NOMO-1 (cell line): ENCODE results near the gene CELF4.
A peak's percentile ranks its signal among the peaks of the same experiment; 100 is the strongest.

Source experiments
- DNase-seq, 2 experiments: peaks; one replicate each; lab custom pipeline; 2025; ENCODE audit not compliant: unreplicated experiment in 2 of 2; lab: John Stamatoyannopoulos, UW

CELF4 gene

DNA sequence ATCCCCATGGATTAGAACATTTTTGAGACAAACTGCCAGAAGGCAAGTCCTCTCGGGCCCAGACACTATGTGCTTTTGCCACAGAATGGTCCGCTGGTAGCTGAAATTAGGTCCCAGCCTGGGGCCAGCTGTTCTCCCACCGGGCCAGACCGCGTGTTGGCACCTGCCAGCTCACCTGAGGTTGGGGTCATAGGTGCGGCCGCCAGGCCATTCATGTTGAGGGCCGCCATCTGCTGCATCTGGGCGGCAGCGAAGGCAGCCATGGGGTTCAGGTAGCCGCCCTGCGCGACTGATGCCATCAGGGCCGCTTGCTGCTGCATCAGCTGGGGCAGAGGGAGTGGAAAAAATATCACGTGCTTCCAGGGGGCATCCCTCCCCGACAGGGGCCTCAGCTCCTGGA is 292.8 kb downstream of the CELF4 start:
- no peak for DNase-seq

DNA sequence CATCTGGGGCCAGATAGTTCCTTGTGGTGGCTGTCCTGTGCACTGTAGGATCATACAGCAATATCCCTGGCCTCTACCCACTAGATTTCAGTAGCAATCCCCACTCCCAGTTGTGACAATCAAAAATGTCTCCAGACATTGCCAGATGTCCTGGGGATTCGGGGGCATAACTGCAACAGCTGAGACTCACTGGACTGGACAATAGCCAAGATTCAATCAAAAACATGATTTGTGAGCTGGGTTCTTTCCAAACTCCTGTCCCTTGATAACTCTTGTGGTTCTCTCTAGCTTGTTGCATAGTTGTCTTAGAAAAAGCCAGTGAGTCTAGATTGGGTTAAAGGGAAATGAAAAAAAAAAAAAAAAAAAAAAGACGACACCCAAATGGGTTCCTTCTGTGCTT is 293.4 kb downstream of the CELF4 start:
- DNase-seq = no peak

DNA sequence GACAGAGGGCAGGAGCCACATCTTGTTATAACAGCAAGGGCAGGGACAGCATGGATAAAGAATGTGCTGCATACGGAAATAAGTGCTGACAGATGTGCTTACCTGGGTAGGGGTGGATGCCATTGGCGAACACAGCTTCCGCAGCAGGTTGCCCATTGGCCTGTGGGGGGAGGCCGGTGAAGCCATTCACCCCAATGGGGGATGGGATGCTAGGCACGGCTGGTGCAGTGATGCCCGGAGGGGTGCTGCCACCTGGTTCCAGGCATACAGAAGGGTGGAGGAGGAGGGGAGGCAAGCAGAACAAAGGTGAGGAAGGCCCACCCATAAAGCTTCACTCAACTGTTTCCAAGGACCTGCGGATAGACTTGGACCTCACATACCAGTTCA is 294.9 kb downstream of the CELF4 start:
- DNase-seq = no peak

DNA sequence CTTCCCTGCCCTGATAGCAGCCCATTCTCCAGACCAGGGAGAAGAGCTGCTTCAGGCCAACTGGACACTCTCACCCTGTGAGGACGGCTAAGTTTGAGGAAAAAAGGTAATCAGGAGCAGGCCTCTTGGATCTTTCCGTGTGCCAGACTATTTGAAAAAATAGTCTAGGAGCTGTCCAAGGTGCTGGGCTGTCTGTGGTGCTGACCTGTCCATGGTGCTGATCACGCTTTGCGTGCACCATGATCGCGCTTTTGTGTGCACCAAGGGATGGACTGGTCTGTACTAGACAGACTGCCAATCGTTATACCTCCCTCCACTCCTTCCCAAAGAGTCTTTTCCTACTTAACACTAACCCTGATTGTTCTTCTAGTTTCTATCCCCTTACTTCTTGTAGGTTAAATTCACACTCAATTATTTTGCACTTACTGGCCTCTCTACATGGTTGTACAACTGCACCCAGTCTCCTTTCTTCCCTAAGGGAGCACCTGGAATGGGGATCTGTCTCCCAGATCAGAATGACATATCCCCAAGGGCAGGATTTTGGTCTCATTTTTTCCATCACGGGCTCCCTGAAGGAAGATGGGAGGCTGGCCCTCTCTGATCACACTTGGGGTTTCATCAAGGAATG is 295.4 kb downstream of the CELF4 start:
- DNase-seq = peak; percentile 3 to 16

DNA sequence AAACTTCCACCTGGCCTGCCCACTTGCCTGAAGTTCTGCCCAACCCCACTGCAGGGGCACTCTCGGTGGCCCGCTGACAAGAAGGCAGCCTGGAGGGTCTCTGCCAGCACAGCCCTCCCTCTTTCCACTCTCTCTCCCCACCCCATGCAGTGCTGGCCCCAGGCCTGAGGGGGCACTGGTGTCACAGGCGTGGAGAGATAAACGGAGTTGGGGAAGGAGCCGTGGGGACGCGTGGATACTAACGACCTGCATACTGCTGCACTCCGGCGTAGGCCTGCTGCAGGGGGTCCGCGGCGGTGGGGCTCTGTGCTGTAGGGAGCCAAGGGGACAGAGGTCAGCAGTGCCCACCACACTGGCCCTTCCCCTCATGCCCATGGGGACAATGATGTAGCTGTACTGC is 299.3 kb downstream of the CELF4 start:
- no peak for DNase-seq

DNA sequence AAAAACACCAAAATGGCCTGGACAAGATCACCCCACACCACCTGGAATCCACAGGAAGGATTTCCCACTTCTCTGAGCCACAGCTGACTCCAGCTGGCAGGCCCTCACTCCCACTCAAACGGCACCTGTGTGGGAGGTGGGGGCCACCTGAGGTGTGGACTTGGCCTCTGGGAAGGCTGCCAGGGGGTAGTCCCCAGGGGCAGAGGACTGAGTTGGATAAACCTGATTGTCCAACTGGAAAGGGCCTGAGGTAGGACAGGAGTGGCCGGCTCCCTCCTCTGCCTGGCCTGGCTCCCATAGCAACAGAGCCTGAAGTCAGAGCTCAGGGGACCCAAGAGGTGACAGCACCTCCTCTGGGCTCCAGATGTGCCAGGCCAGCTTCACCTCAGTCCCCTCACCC is 300.2 kb downstream of the CELF4 start:
- no peak for DNase-seq

DNA sequence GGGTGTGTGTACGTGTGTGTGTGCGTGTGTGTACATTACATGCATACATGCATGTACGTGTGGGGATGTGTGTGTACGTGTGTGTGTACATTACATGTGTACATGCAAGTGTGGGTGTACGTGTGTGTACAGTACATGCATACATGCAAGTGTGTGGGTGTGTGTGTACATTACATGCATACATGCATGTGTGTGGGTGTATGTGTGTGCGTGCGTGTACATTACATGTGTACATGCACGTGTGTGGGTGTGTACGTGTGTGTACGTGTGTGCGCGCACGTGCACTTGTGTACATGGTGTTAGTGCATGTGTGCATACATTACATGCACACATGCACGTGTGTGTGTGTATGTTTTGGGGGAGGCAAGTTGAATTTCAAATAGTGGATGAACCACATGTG is 300.6 kb downstream of the CELF4 start:
- no peak for DNase-seq

DNA sequence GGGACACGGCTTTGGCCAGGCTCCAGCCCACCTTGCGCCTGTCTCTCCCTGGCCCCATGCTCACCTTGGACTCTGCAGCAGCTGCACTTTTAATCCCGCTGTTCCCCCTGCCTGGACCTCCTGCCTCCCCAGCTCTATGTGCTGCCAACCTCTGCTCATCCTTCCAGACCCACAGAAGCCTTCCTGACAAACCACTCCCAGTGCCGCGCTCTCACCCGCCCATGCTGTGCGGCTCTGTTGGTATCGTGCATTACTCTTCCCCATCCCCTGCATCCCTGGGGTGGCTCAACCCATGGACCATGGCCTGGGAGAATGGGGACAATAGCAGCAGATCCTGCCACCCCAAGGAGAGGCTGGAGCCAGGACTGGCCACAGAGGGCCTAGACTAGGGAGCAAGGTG is 303.6 kb downstream of the CELF4 start:
- no peak for DNase-seq

DNA sequence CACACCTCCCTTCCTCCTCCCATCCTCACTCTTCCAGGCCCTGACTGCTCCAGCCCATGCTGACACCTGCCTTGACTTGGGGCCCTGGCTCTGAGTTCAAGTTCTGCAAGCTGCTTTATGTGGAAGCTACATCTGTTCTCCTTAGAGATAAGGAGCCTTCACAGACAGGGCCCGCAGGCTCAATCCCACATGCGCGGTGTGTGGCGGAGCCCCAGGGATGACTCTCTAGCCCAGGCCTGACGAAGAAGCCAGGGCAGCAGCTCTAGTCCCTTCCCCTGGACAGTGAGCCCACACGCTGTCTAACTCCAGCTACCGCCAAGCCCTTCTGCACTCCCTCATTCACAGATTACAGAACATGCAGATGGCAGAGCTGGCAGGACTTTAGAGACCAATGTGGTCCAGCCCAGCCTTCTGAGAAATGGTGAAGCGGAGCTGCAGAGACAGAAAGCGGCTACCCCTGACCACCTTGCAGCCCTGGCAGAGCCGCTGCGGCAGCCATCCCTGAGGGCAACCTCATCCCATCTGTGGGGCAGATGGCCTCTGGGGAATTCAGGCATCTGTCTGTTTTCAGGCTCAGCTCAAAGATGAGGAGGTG is 304.3 kb downstream of the CELF4 start:
- no peak for DNase-seq

DNA sequence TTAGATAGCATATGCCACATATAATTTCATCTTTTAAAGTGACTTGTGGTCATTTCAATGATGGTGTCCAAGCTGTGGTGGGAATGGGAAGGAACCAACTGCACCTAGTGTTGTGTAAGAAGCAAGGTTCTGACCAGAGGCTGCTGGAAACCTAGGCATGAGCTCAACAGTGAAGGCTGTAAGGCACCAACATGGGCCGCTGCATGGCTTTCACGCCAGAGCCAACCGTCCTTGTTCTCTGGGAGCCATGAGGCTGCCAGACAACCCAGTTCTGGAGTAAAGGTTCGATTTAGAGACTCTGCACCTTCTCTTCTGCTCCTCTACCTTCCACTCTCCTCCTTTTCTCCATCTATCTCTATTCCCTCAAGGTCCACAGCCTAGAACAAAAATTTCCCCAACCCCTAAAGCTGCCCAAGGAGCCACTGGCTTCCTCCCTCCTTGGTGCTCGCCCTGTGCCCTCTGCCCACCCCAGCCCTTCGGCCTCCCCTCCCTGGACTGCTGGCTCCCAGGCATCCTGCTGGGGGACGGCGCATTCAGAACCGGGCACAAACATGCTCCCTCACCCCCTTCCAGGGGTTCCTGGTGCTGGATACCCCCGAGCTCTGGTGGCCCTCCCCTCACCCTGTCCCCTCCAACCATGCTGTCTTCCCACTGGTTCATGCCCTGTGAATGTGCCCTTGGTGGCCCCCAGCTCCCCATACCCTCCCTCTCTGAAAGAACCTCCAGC is 305.1 kb downstream of the CELF4 start:
- DNase-seq = no peak

DNA sequence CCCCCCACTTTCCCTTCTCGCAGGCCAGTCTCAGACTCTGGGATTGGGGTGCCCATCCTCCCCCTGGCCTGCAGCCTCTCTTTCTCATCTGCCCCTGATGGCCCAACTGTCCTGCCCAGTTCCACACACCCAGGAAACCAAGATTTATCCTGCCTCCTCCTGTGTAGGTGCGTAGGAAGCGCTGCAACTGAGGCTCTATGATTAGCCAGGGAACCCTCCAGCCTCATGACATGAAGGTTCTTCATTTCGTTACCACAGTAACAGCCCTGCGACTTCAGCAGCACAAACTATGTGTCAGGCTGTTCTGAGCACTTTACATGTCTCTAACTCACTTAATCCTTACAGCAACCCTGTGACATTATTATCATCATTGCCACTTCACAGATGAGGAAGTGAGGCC is 305.9 kb downstream of the CELF4 start:
- no peak for DNase-seq

DNA sequence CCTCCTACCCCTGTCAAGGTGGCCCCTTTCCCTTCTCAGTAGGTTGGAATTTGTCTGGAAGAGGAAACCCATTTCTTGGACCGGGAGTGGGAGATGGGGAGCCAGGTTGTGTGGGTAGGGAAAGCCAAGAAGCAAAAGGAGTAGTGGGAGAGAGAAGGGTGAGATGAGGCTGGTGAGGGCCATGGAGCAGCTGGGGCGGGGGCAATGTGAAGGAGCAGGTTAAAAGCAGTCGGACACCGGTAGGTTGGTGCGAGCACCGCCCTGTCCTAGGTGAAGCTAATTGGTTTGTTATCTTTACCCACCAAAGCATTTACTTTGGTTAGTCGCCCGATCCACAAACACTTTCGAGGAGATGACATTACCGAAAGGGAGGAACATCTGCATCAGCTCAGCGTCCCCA is 306.8 kb downstream of the CELF4 start:
- DNase-seq = no peak

DNA sequence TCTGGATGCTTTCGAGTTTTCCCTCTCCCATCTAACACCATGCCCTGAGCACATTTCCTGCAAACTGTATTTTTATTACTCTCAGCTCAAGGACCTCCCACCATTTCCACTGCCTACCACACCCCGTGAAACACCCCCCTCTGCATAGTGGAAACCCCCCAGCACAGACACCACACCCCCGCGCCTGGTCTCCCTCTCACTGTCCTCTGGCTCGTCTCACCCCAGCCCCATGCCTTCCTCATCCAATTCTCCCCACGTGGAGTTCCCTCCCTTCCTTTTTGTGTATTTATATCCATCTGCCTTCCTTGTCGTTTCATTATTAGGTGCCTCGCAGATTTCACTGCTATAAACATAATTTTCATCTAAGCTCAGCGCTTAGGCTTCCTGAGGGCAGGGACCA is 307.5 kb downstream of the CELF4 start:
- DNase-seq = no peak

DNA sequence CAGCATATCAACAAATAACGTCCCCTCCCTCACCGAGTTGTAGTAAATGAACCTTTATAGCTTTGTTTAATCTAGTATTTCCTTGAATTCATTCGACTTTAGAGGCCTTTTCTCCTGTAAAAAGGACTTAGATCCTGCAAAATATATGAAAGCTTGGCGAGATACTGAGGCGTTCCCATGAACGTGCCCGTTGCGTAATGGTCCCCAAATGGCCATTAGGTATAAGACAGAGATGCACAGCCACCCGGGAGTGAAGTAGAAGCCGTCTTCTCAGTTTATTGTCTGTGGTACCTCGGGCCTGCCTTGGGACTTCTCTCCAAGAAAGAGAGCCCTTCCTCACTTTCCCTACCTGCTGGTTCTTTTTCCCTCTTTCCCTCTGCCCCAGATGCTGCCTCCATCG is 310.6 kb downstream of the CELF4 start:
- no peak for DNase-seq

DNA sequence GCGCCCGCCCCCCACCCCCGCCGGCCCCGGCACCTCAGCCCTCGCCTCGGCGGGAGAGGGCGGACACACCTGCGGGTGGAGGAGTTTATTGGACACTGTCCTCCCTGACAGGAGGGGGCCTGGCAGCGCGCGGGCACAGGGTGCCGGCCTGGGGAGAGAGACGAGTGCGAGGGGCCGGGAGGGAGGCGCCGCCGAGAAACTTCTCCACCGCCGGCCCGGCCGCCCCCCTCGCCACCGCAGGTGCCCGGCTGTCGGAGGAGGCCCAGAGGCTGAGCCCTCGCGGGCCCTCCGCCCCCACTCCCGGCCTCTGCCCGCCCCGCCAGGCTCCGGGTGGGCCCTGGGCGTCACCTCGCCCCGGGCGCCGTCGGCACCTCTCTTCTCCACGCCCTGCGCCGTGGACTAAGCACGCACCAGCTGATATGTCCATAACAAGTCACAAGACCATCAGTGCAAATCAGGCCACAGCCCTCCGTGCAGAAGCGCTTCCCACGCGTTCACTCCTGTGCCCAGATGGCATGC is 311.3 kb downstream of the CELF4 start:
- no peak for DNase-seq

DNA sequence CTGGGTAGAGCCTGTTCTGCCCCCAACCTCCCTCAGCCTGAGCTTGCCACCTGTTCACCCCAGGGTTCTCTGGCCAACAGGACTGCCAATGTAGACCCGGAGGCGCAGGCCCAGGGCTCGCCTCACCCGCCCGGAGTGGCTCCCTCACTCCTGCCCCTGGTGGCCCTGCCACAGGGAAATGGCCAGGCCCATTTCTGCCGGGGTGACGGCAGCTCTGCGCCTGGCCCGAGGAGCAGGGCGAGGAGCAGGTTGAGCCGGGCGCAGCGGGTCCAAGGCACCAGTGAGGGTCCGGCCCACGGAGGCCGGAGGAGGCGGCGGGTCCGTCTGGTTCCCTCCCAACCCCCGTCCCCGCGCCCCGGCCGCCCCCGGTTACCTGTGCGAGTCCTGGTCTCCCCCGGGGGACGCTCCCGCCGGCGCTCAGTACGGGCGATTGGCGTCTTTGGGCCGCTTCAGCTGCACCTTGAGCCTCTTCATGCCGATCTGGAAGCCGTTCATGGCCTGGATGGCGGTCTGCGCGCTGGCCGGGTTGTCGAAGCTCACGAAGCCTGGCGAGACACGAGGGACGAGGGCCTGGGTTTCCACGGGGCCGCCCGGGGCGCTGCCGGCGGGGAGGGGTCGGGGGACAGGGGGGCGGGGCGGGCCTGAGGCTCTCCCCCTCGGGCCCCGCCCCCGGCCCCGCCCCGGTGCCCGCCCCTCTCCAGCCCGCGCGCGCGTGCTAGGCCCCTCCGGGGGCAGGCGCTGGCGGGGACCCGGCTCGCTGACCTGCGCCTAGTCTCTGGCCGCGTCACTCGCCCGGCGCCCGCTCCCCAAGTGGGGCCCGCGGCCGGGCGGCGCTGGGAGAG is 312.0 kb downstream of the CELF4 start:
- no peak for DNase-seq

DNA sequence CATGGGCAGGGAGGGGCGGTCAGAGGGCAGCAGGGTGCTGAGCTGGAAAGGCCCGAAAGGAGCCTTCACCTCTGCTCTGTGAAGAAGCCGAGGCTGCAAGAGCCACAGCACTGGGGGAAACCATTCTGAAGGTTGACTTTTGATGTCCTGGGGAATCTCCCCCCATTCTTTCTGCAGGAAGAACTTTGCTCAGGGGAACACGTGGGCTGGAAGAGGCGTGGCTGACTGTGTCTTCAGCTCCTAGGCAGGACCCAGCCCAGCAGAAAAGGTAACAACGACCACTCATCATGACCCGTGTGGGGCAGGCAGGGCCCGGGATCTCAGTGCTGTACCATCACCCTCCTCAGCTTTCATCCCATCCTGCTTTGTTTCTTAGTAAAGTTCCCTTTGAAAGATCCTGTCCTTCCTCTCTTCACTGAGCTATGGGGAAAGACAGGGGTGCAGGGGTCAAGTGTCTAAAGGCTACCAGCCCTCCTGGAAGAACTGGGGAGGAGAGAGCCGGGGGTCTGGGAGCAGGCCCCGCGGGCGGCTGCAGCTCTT is 312.7 kb downstream of the CELF4 start:
- no peak for DNase-seq

DNA sequence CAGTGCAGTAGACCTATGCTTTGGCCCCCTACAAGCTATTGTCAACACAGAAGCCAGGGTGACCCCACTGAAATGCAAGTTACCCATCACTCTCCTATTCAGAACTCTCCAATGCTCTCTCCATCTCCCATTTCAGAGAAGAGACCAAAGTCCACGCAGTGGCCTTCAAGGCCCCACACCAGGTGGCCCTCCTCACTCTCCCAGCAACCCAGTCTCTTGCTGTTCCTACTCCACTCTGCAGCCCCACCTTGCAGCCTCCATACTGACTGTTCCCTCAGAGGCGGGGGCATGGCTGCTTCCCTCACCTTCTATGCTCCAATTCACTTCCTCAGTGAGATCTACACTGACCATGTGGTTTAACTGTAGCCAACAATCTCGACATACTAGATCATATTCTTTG is 313.3 kb downstream of the CELF4 start:
- no peak for DNase-seq

DNA sequence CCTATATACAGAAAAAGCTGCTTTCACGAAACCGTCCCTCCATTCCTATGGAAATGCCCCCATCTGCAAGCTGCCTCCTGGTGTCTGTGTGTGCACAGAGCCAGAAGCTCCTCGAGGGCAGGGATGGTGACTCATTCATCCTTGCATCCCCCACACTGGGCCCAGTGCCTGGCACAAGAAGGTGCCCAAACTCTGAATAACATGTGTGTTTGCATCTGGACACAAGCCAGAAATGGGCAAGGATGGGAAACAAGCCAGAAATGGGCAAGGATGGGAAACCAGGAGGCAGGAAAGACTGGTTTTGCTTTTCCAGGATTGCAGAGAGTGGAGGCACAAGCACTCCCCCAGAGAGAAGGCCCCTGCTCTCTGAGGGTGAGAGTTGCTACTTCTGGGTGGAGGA is 313.9 kb downstream of the CELF4 start:
- no peak for DNase-seq

DNA sequence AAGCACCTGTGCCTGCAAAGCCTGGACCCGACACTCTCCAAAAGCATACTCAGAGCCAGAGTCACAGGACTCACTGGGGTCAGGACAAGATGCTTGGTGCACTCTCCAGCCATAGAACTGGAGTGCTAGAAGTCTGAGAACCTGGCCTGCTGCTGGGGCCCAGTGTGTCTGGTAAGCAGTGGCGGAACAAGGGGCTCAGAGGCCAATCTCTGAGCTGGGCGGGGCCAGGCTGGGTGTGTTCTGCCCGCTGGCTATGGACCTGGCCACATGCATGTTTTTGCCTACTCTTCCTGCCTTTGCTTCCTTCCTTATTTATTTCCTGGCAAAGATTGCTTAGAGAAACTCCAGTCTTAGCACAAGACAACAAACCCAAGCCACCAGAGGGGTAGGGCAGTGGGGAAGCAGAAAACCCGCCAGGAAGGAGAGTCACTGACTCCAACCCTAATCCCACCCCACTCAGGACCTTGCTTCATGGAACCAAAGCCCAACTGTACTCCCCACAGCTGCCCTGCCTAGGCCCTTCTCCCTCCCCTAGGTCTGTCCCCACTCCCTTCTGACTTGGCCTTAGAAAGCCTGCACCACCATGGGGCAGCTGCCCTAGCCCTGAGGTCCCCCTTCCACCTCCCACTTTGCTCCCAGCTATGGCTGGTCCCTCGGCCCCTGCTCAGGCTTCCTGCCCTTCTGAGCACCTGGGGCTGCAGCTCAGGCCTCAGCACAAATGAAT is 315.5 kb downstream of the CELF4 start:
- DNase-seq = no peak
